GM12872 (cell line): ENCODE results near the gene AMN1.

ENCODE experiments used
- CTCF ChIP-seq: IDR thresholded peaks from 3 replicates; pipeline ENCODE4 v1.5.1; 2011; ENCODE audit warnings: low read depth, mild to moderate bottlenecking, low read length, moderate library complexity; ENCODE audit not compliant: insufficient read depth

AMN1 gene

GRCh38 chr12:31759632-31760459, 31.0 kb upstream of the AMN1 start:
- TF ChIP-seq CTCF: no peak

- no peak for TF ChIP-seq CTCF
Observed at GRCh38 chr12:31756977-31757420, 28.2 kb upstream of the AMN1 start.

GRCh38 chr12:31752450-31752849, 23.6 kb upstream of the AMN1 start:
- no peak for TF ChIP-seq CTCF

GRCh38 chr12:31751085-31751484, 22.3 kb upstream of the AMN1 start:
- no peak for TF ChIP-seq CTCF

- no peak for TF ChIP-seq CTCF
Observed at GRCh38 chr12:31750747-31751039, 21.9 kb upstream of the AMN1 start.

GRCh38 chr12:31749024-31749704, 20.3 kb upstream of the AMN1 start:
- TF ChIP-seq CTCF: no peak

GRCh38 chr12:31745242-31745641, 16.4 kb upstream of the AMN1 start:
- TF ChIP-seq CTCF: no peak
